ENCODE results near the gene JAKMIP1.
"Not testable (repeated sequence)": the region's sequence is repeated elsewhere in the genome, so short reads cannot be mapped to it uniquely, and the experiment has no call there.

JAKMIP1 gene

GRCh38 chr4:6002492-6002833 is 197.9 kb downstream of the JAKMIP1 start:
- no peak for DNase-seq

- DNase-seq: no peak
Observed at GRCh38 chr4:6001680-6002491, 198.5 kb downstream of the JAKMIP1 start.

DNA sequence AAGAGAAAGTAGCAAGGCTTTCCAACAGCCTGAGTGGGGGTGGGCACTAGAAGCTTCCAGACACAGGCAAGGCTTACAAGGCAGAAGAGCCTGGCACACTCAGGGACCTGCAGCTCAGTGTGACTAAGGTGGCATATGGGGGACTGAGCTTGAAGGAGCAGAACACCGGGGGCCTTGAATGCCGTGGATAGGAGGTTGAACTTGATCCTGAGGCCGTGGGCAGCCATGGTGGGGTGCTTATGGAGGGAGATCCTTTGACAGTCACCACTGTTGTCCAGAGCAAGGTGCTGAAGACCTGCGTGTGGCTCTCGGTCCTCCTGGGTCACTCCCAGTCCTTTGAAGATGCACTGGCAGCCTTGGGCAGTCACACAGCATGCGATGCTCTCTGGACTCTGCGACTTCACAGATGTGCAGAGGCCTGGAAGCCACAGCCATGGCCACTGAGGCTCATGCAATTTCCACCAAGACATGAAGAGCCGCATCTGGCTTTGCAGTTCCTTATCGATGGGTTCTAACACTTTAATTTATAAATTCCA is 200.5 kb downstream of the JAKMIP1 start:
- DNase-seq: no peak

DNA sequence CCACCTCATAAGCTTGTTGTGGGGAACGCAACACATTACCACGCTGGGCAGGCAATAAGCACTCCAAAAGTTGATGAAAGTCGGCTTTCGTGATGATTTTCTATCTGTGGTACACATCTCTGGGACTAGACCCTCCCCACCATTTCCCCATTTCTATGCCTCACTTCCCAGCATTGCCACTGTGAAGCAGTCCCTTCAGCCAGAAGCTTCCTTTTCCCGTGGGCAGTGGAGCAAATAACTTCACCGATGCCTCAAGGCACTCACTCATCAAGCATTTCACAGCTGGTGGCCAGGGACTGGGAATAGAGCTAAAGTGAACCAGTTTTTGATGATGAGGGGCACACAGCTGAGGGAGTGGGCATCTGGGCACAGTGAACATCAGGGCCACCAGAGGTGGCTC is 201.0 kb downstream of the JAKMIP1 start:
- DNase-seq: no peak

DNA sequence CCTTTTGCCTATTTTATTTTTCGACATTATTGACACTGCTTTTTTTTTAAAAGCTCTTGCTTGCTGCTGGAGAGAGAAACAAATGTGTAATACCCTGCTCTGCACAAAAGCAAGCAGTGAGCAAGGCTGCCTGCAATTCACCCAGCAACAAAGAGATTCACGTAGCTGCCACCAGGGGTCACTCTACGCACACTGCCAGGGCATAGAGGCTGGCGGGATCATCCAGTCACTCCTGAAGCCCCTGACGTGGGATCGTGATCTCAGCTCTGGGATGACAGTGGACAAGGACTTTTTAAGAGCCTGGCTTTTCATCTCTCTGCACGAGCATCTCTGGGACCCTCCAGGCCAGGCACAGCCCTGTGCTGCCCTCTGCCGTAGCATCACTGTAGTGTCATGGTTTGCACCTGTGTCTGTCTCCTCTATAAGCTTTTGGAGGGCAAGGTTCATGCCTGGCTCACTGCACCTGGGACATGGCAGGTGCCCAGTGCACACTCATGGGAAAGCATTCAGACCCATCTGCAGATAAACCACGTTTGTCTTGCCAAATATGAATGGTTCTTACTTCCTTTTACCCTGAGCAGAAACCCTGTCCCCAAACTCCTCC is 201.9 kb downstream of the JAKMIP1 start:
- peak; percentile 12 for DNase-seq

- no peak for DNase-seq
Observed at GRCh38 chr4:5996641-5997040, 203.7 kb downstream of the JAKMIP1 start.

- no peak for DNase-seq
Observed at GRCh38 chr4:5995901-5996623, 204.3 kb downstream of the JAKMIP1 start.

DNA sequence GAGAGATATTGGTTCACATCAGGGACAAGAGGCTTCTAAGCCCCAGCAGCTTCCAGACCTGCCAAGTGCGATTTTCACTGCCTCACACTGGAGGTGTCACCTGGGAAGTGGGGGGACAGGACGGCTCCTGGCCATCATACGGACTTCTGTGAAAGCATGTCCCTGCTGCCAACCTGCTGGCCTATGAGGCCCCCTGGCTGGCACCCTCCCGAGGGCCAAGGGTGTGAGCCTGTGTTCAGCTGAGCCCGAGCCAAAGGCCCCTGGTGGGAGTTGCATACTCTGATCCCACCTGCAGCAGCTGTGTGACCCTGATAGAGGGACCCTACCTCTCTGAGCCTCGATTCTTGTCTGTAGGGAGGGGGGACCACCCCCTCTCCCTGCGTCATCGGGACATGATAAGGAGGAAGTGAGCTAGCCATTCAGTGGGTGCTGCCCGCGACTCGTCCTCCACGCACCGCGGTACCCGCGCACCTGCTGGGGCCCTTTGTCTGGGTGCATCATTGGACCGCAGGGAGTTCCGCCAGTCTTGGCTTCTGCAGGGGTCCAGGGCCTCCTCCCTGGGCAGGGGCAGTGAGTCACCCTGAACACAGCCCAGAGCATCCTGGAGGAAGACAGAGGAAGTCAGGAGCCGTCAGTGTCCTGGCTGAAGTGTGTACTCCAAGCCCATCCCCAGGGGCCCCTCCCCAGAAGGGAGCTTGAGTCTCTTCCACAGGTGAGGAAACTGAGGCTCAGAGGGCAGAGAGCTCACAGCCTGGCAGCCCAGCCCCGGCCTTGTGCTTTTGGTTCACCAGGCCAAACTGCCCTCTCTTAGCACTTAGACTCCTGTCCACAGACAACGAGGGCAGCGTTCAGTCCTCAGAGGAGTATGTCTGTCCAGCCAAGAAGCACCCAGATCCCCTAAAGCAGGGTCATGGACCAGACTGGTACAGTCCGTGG is 206.2 kb downstream of the JAKMIP1 start:
- no peak for DNase-seq

DNA sequence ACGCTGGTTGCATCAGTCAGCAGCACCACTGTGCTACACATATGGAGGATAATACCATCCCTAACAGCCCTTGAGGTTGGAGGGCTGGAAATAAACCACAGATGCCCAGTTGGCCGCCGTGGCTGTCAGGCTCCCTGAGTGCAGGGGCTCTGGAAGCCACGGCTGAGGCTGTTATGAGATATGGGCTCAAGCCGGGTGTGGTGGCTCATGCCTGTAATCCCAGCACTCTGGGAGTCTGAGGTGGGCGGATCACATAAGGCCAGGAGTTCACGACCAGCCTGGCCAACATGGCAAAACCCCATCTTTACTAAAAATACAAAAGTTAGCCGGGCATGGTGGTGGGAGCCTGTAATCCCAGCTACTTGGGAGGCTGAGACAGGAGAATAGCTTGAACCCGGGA is 207.0 kb downstream of the JAKMIP1 start:
- not testable (repeated sequence) for DNase-seq

DNA sequence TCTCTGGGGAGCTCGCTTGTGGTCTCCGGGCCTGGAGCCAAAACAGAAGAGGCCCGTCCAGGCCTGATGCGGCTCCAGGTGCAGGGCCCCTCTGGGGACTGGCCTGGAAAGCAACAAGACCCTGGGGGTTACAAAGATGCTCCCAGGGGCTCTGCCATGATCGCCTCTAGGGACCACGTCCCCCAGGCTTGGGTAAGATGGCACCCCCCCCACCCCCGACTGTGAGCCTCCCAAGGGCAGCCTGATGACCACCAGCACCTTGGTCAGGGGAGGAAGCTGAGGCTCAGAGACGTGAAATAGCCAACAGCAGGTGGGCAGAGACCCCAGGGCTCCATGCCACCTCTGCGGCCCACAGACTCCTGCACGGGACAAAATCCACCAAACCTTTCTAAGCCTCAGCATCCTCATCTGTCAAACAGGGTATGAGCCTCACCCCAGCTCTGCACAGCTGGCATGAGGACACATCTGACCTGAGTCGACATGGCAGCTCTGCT is 207.5 kb downstream of the JAKMIP1 start:
- no peak for DNase-seq

DNA sequence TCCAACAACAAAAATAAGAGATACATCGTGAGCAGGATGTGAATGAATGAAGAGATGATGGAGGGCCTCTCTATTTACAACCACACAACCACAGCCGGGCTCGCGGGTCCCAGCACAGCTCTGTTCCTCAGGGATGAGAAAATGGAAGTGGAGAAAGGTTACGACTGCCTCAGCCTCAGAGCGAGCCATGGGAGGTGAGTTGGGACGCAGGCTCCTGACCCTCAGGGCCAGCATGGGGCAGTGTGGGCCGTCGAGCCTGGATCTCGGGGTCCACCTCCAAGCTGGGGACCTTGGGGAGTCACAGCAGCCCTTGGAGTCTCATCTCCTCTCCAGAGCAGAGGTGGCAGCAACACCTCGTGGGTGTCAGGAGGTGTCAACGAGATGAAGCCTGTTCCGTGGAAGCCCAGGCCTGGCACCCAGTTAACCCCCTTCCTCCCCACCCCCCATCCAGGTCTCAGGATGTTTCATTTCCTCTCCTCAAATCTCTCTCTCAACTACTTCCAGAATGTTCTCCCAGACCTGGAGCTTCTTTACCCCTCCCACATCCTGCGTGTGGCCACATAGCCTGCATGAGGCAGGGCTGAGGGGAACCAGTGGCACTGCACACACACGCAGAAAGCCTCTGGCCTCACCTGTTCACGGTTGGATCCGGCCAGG is 208.1 kb downstream of the JAKMIP1 start:
- DNase-seq: no peak

GRCh38 chr4:5991405-5991804 is 208.9 kb downstream of the JAKMIP1 start:
- DNase-seq: no peak

DNA sequence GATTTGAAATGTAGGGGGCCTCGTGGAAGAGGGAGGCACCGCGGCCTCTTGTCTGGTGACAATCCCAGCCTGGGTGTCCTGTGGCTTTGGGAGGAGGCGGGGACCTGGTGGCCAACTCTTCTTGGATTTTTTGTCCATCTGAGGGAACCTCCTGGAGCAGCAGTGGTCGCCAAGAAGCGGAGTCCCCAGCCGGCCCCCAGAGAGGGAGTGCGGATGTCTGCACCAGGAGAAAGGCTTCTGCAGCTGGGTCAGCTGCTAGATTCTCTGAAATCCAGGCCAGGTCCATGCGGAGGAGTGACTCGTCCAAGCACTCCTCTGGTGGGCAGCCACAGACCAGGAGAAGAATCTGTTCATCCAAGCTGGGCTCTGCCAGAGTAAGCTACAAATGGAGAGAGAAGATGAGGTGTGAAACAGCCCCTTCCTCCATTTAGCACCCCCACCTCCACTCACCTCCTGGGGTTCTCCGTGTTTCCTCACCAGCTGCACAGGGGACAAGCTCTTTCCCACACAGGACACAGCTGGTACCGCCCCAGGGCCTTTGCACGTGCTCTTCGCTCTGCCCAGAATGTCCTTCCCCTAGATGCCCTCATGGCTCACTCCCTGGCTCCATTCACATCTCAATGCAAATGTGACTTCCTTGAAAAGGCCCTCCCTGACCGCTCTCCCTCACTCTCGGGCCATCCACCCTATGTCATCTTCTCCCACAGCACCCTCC is 209.7 kb downstream of the JAKMIP1 start:
- DNase-seq: no peak

DNA sequence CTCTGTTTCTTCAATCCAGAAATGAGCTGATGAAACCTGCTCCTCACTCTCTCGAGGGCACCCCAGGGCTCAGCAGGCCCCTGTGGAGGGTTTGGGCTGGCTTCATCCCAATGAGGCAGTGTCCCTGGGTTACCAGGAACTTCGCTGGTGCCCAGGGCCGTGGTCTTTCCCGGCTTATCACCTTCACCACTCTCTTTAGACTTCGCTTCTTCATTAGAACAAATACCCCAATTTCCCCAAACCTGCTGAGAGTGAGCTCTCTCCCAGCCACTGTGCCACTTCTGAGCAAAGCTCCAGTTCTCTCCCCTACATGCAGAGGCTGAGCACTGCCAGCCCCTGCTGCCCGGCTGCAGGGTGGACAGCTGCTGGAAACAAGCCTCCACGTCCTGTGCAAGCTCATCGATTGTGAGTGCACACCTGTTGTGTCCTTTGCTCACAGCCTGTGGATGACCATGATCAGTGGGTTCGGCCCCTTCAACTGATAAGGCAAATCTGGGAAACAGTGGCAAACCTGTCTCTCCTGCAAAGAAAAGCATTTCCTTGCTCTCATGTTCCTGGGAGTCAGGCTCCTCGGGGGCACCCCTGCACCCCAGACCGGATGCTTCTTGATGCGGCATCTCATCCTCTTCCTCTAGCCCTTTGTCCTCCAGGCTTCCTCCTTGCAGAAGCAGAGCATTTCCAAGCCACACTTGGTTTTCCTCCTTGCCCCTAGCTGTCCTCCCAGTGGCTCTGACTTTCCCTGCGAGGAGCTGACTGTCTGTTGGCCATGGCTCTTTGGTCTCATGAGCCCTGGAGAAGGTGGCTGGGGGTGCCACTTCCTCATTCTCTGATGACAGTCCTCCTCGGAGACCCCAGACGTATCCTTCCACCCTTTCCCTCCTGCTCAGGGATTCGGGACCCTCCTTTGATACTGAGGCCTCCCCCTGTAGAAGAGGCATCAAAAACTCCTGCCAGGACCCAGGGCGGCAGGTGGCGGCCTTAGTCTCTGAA is 210.8 kb downstream of the JAKMIP1 start:
- no peak for DNase-seq

DNA sequence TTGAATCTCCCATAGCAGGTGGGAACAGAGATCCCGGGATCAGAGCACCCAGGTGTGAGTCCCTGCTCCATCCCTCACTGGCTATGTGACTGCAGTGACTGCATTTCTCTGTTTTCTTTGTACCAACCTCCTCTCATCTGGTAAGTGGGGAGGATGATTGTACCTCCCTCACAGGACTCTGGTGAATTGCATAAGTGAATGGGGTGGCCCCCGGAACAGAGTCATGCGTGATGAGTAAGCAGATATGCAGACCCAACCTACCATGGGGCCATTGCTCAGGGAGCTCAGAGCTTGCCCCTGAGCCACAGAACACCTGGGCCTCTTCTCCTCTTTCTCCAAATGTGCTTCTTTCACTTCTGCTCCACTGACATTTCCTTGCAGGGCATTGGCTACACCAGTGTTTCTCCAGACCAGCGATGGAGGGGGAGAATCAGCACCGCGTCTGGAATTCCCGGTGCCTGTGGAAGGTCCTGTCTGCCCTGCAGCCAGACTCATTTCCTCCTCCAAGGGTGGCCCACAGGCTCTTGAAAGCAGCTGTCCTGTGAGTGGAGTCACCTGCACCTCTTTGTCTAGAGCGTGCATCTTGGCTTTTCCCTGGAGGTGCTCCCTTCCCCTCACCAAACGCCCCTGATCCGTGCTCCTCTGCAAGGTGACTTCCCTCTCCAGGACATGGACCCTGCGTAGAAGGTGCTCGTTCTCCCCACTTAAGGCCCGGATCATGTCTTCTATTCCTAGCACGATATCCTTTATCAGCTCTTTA is 212.1 kb downstream of the JAKMIP1 start:
- DNase-seq: no peak

DNA sequence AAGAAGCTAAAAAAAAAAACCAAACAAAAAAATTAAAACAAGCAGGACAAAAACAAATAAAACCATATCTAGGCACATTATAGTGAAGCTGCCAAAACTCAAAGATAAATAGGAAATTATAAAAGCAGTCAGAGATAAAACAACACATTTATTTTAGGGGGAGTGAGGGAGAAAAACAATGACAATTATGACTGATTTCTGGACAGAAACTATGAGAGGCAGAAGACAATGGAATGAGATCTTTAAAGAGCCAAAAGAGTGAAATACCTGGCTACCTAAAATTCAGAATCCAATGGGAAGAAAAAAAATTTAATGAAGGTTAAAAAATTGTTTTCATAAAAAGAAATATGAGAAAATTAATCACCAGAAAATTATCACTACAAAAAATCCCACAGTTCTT is 215.5 kb downstream of the JAKMIP1 start:
- no peak for DNase-seq

GRCh38 chr4:5982156-5982973 is 218.0 kb downstream of the JAKMIP1 start:
- DNase-seq: no peak
